ENCODE data around the gene CA10.

CA10 gene

GRCh38 chr17:51668963-51669246 is 489.6 kb downstream of the CA10 start:
- H3K4me2 ChIP-seq (ENCODE audit: insufficient read depth, low read length, poor library complexity, severe bottlenecking) = no peak overlapping the region
- no peaks in the 10 kb centered on the region for H3K36me3 ChIP-seq (replicated peaks in 1 of 2; ENCODE audit: control insufficient read depth in 2 of 2, insufficient read depth in 2 of 2, low read length in 2 of 2)
- no peak overlapping the region for H4K91ac ChIP-seq (ENCODE audit: low read depth, low read length, poor library complexity)
- no peak overlapping the region for H3K23ac ChIP-seq (ENCODE audit: low read depth, low read length, poor library complexity)
- peaks cover 0 to 4% of the 10 kb centered on the region in 2 donors for H3K9me3 ChIP-seq (replicated peaks in 1 of 2; ENCODE audit: control insufficient read depth in 2 of 2, insufficient read depth in 1 of 2, low read depth in 1 of 2, low read length in 2 of 2)
- no peak overlapping the region for H2AK5ac ChIP-seq (ENCODE audit: low read depth, low read length)
- no peak overlapping the region for H3K18ac ChIP-seq (ENCODE audit: low read length)
- H3K9ac ChIP-seq (ENCODE audit: low read depth, low read length, poor library complexity) = no peak overlapping the region
- no peak overlapping the region for H2BK15ac ChIP-seq (ENCODE audit: low read length)
- no peaks in the 10 kb centered on the region for H3K79me1 ChIP-seq (ENCODE audit: low read depth, low read length)
- no peaks in the 10 kb centered on the region for H3K27me3 ChIP-seq (ENCODE audit: control insufficient read depth in 3 of 3, insufficient read depth in 3 of 3, low read depth in 1 of 3, low read length in 3 of 3)
- WGBS, 2 donors (ENCODE audit: extremely low coverage in 2 of 2, insufficient read length in 2 of 2, insufficient replicate concordance in 1 of 2) = no CpG with 5 or more reads among the region's 11 CpGs
- no peak overlapping the region for H2BK5ac ChIP-seq (ENCODE audit: low read length)
- H2AFZ ChIP-seq (ENCODE audit: low read length) = no peak overlapping the region
- H2BK12ac ChIP-seq (ENCODE audit: low read length) = no peak overlapping the region
- H3K27ac ChIP-seq (replicated peaks; ENCODE audit: low read length) = no peak overlapping the region
- H3K4me1 ChIP-seq (ENCODE audit: control insufficient read depth in 2 of 2, insufficient read depth in 1 of 2, low read depth in 1 of 2, low read length in 2 of 2) = no peaks in the 10 kb centered on the region
- H4K8ac ChIP-seq (ENCODE audit: low read depth, low read length) = no peak overlapping the region
- no peak overlapping the region for H3K4ac ChIP-seq (ENCODE audit: low read length)
- no peak overlapping the region for H2BK120ac ChIP-seq (ENCODE audit: low read depth, low read length)
- DNase-seq (ENCODE audit: low spot score) = no peak
- no peak overlapping the region for H3K4me3 ChIP-seq (ENCODE audit: low read length in 2 of 2)
- no peak overlapping the region for H3K14ac ChIP-seq (ENCODE audit: low read length)

DNA sequence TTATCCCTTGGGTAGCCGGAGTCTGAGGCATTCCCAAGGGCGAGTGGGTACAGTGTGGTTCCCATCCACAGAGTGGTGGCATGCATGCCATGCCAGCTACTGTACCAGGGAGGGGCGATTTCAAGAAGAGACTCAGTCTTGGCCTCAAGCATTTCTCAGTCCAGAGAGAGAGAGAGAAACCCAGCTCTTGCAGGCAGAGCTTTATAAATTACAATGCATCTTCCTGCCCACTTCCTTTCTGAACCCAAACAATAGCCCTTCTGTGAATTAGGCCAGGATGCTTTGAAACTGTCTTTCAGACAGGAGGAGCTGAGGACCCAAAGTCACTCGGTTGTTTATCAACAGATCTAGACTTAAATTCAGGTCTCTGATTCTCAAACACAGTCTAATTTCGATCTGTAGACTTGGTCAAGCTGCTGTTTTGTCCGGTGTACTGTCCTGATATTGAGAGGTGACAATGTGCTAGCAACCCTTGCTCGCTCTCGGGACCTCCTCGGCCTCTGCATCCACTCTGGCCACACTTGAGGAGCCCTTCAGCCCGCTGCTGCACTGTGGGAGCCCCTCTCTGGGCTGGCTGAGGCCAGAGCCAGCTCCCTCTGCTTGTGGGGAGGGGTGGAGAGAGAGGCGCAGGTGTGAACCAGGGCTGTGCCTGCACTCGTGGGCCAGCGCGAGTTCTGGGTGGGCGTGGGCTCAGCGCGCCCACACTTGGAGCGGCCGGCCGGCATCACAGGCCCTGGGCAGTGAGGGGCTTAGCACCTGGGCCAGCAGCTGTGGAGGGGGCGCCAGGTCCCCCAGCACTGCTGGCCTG is 490.2 kb downstream of the CA10 start:
- no peak overlapping the region for H4K91ac ChIP-seq (ENCODE audit: low read depth, low read length, poor library complexity)
- H3K18ac ChIP-seq (ENCODE audit: low read length) = no peak overlapping the region
- H2AFZ ChIP-seq (ENCODE audit: low read length) = no peak overlapping the region
- no peak overlapping the region for H3K4me2 ChIP-seq (ENCODE audit: insufficient read depth, low read length, poor library complexity, severe bottlenecking)
- no peak overlapping the region for H2BK12ac ChIP-seq (ENCODE audit: low read length)
- H3K79me1 ChIP-seq (ENCODE audit: low read depth, low read length) = no peaks in the 10 kb centered on the region
- no peaks in the 10 kb centered on the region for H3K27me3 ChIP-seq (ENCODE audit: control insufficient read depth in 3 of 3, insufficient read depth in 3 of 3, low read depth in 1 of 3, low read length in 3 of 3)
- H2BK5ac ChIP-seq (ENCODE audit: low read length) = no peak overlapping the region
- peaks cover 0 to 4% of the 10 kb centered on the region in 2 donors for H3K9me3 ChIP-seq (replicated peaks in 1 of 2; ENCODE audit: control insufficient read depth in 2 of 2, insufficient read depth in 1 of 2, low read depth in 1 of 2, low read length in 2 of 2)
- H2AK5ac ChIP-seq (ENCODE audit: low read depth, low read length) = no peak overlapping the region
- no peak overlapping the region for H3K14ac ChIP-seq (ENCODE audit: low read length)
- no peak overlapping the region for H3K4ac ChIP-seq (ENCODE audit: low read length)
- no peak overlapping the region for H3K9ac ChIP-seq (ENCODE audit: low read depth, low read length, poor library complexity)
- no peaks in the 10 kb centered on the region for H3K36me3 ChIP-seq (replicated peaks in 1 of 2; ENCODE audit: control insufficient read depth in 2 of 2, insufficient read depth in 2 of 2, low read length in 2 of 2)
- no peak overlapping the region for H2BK15ac ChIP-seq (ENCODE audit: low read length)
- WGBS, 2 donors (ENCODE audit: extremely low coverage in 2 of 2, insufficient read length in 2 of 2, insufficient replicate concordance in 1 of 2) = no CpG with 5 or more reads among the region's 21 CpGs
- H3K27ac ChIP-seq (replicated peaks; ENCODE audit: low read length) = no peak overlapping the region
- no peak overlapping the region for H3K4me3 ChIP-seq (ENCODE audit: low read length in 2 of 2)
- H3K23ac ChIP-seq (ENCODE audit: low read depth, low read length, poor library complexity) = no peak overlapping the region
- no peak overlapping the region for H4K8ac ChIP-seq (ENCODE audit: low read depth, low read length)
- H2BK120ac ChIP-seq (ENCODE audit: low read depth, low read length) = no peak overlapping the region
- no peaks in the 10 kb centered on the region for H3K4me1 ChIP-seq (ENCODE audit: control insufficient read depth in 2 of 2, insufficient read depth in 1 of 2, low read depth in 1 of 2, low read length in 2 of 2)
- no peak for DNase-seq (ENCODE audit: low spot score)

GRCh38 chr17:51667706-51668083 is 490.8 kb downstream of the CA10 start:
- no peak overlapping the region for H3K4me2 ChIP-seq (ENCODE audit: insufficient read depth, low read length, poor library complexity, severe bottlenecking)
- H3K14ac ChIP-seq (ENCODE audit: low read length) = no peak overlapping the region
- no peaks in the 10 kb centered on the region for H3K27me3 ChIP-seq (ENCODE audit: control insufficient read depth in 3 of 3, insufficient read depth in 3 of 3, low read depth in 1 of 3, low read length in 3 of 3)
- no peak overlapping the region for H2BK5ac ChIP-seq (ENCODE audit: low read length)
- H2BK120ac ChIP-seq (ENCODE audit: low read depth, low read length) = no peak overlapping the region
- no peak for DNase-seq (ENCODE audit: low spot score)
- H2BK15ac ChIP-seq (ENCODE audit: low read length) = no peak overlapping the region
- no peak overlapping the region for H4K8ac ChIP-seq (ENCODE audit: low read depth, low read length)
- H3K27ac ChIP-seq (replicated peaks; ENCODE audit: low read length) = no peak overlapping the region
- no peak overlapping the region for H4K91ac ChIP-seq (ENCODE audit: low read depth, low read length, poor library complexity)
- H2AK5ac ChIP-seq (ENCODE audit: low read depth, low read length) = no peak overlapping the region
- peaks cover 0 to 4% of the 10 kb centered on the region in 2 donors for H3K9me3 ChIP-seq (replicated peaks in 1 of 2; ENCODE audit: control insufficient read depth in 2 of 2, insufficient read depth in 1 of 2, low read depth in 1 of 2, low read length in 2 of 2)
- no peak overlapping the region for H2BK12ac ChIP-seq (ENCODE audit: low read length)
- no peaks in the 10 kb centered on the region for H3K36me3 ChIP-seq (replicated peaks in 1 of 2; ENCODE audit: control insufficient read depth in 2 of 2, insufficient read depth in 2 of 2, low read length in 2 of 2)
- no peak overlapping the region for H2AFZ ChIP-seq (ENCODE audit: low read length)
- no peak overlapping the region for H3K4me3 ChIP-seq (ENCODE audit: low read length in 2 of 2)
- no peak overlapping the region for H3K18ac ChIP-seq (ENCODE audit: low read length)
- H3K4me1 ChIP-seq (ENCODE audit: control insufficient read depth in 2 of 2, insufficient read depth in 1 of 2, low read depth in 1 of 2, low read length in 2 of 2) = no peaks in the 10 kb centered on the region
- H3K9ac ChIP-seq (ENCODE audit: low read depth, low read length, poor library complexity) = no peak overlapping the region
- no peaks in the 10 kb centered on the region for H3K79me1 ChIP-seq (ENCODE audit: low read depth, low read length)
- no peak overlapping the region for H3K4ac ChIP-seq (ENCODE audit: low read length)
- no peak overlapping the region for H3K23ac ChIP-seq (ENCODE audit: low read depth, low read length, poor library complexity)
- no CpG with 5 or more reads among the region's 2 CpGs for WGBS, 2 donors (ENCODE audit: extremely low coverage in 2 of 2, insufficient read length in 2 of 2, insufficient replicate concordance in 1 of 2)

GRCh38 chr17:51666971-51667705 is 491.4 kb downstream of the CA10 start:
- Histone ChIP-seq H2AK5ac (ENCODE audit: low read depth, low read length) (no peak overlapping the region), H3K79me1 (ENCODE audit: low read depth, low read length) (no peaks in the 10 kb centered on the region), H3K9ac (ENCODE audit: low read depth, low read length, poor library complexity) (no peak overlapping the region), H4K8ac (ENCODE audit: low read depth, low read length) (no peak overlapping the region), H2BK15ac (ENCODE audit: low read length) (no peak overlapping the region), H3K4ac (ENCODE audit: low read length) (no peak overlapping the region), H3K9me3 (replicated peaks in 1 of 2; ENCODE audit: control insufficient read depth in 2 of 2, insufficient read depth in 1 of 2, low read depth in 1 of 2, low read length in 2 of 2) (peaks cover 0 to 4% of the 10 kb centered on the region in 2 donors), H3K36me3 (replicated peaks in 1 of 2; ENCODE audit: control insufficient read depth in 2 of 2, insufficient read depth in 2 of 2, low read length in 2 of 2) (no peaks in the 10 kb centered on the region), H3K27ac (replicated peaks; ENCODE audit: low read length) (no peak overlapping the region), H3K4me2 (ENCODE audit: insufficient read depth, low read length, poor library complexity, severe bottlenecking) (no peak overlapping the region), H2BK12ac (ENCODE audit: low read length) (no peak overlapping the region), H3K27me3 (ENCODE audit: control insufficient read depth in 3 of 3, insufficient read depth in 3 of 3, low read depth in 1 of 3, low read length in 3 of 3) (no peaks in the 10 kb centered on the region), H2BK5ac (ENCODE audit: low read length) (no peak overlapping the region), H2BK120ac (ENCODE audit: low read depth, low read length) (no peak overlapping the region), H3K14ac (ENCODE audit: low read length) (no peak overlapping the region), H3K18ac (ENCODE audit: low read length) (no peak overlapping the region), H3K23ac (ENCODE audit: low read depth, low read length, poor library complexity) (no peak overlapping the region), H3K4me3 (ENCODE audit: low read length in 2 of 2) (no peak overlapping the region), H2AFZ (ENCODE audit: low read length) (no peak overlapping the region), H4K91ac (ENCODE audit: low read depth, low read length, poor library complexity) (no peak overlapping the region), H3K4me1 (ENCODE audit: control insufficient read depth in 2 of 2, insufficient read depth in 1 of 2, low read depth in 1 of 2, low read length in 2 of 2) (no peaks in the 10 kb centered on the region)
- WGBS, 2 donors (ENCODE audit: extremely low coverage in 2 of 2, insufficient read length in 2 of 2, insufficient replicate concordance in 1 of 2) = no CpG with 5 or more reads among the region's 1 CpG
- DNase-seq (ENCODE audit: low spot score) = no peak
